ENCODE measurements around the gene FRRS1L.

DNA sequence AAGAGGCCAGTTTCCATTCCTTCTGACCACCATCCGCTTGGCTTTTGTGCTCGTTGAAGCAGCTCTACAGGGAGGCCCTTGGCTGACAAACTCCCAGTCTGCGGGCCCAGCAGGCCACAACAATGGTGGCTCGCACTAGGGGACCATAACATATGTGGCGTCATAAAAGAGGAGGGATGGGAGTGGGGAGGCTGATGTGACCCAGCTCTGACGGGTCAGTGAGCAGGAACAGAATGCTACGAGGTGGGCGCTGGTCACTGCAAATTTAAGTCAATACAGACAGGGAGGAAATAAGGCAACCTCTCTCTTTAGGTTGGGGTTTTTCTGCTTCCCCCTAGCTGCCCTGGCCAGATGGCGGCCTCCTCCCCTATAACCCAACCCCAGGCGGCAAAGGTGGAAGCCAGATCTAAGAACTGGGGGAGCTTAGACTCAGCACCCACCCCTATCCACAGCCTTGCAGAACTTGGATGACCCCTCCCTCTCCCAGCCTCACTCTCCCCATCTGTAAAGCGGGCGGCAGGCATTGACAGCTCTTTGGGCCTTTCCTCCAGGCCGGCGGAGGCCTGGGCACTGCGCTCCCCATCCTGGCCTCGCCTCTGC, 778 bp downstream of the FRRS1L start:
- TF ChIP-seq POLR2A (IDR thresholded peaks at IDR 0.05): no peak
- TF ChIP-seq, protein P1, sequence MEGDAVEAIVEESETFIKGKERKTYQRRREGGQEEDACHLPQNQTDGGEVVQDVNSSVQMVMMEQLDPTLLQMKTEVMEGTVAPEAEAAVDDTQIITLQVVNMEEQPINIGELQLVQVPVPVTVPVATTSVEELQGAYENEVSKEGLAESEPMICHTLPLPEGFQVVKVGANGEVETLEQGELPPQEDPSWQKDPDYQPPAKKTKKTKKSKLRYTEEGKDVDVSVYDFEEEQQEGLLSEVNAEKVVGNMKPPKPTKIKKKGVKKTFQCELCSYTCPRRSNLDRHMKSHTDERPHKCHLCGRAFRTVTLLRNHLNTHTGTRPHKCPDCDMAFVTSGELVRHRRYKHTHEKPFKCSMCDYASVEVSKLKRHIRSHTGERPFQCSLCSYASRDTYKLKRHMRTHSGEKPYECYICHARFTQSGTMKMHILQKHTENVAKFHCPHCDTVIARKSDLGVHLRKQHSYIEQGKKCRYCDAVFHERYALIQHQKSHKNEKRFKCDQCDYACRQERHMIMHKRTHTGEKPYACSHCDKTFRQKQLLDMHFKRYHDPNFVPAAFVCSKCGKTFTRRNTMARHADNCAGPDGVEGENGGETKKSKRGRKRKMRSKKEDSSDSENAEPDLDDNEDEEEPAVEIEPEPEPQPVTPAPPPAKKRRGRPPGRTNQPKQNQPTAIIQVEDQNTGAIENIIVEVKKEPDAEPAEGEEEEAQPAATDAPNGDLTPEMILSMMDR (IDR thresholded peaks at IDR 0.05): no peak

Data from Peyer's patch (tissue), 4 donors.